ENCODE data around the gene SBF1. TPM values are rescaled to one million over a fixed set of nuclear protein-coding genes. Genes with fewer than 3 reads are reported as not detected.

SBF1 gene
- total and polyA plus RNA-seq, 4 donors = 30.1 to 76.9 (median 34.2) TPM

GRCh38 chr22:50488006-50488677, 13.3 kb upstream of the SBF1 start:
- Histone ChIP-seq H3K36me3 (ENCODE audit: control insufficient read depth in 4 of 4, insufficient read depth in 4 of 4, low read length in 4 of 4) (no peaks in the 10 kb centered on the region), H3K9me3 (ENCODE audit: control insufficient read depth in 4 of 4, insufficient read depth in 3 of 4, low read length in 3 of 4) (no peaks in the 10 kb centered on the region), H3K4me3 (no peak overlapping the region), H3K9ac (ENCODE audit: insufficient read depth in 1 of 2, low read length in 2 of 2) (no peak overlapping the region), H3K27me3 (ENCODE audit: control insufficient read depth in 3 of 3, insufficient read depth in 3 of 3, low read length in 2 of 3) (peaks cover 0 to 10% (median under 1%) of the 10 kb centered on the region in 3 donors), H3K4me1 (ENCODE audit: control insufficient read depth in 5 of 5, insufficient read depth in 5 of 5, low read length in 5 of 5) (no peaks in the 10 kb centered on the region), H3K27ac (ENCODE audit: low read depth in 1 of 2, low read length in 1 of 2) (no peak overlapping the region)
- no peak for DNase-seq
- no peak for TF ChIP-seq CTCF (IDR thresholded peaks at IDR 0.05; ENCODE audit: control extremely low read depth, extremely low read depth)
- 83 to 88% methylated on average over 13 to 18 of the region's 18 CpGs for WGBS, 2 donors
- no peak for ATAC-seq (ENCODE audit: insufficient read depth, low FRiP score)

- 84% methylated on average over 23 of the region's 23 CpGs for WGBS, 2 donors
- H3K4me3 ChIP-seq = no peak overlapping the region
Observed at GRCh38 chr22:50487290-50488005, 12.6 kb upstream of the SBF1 start.

GRCh38 chr22:50486561-50487289, 11.9 kb upstream of the SBF1 start, which contains the start of gene MIOX:
MIOX (plus strand) TSS chr22:50486859; CDS start chr22:50486898, 39 bp downstream.
- H3K9me3 ChIP-seq (ENCODE audit: control insufficient read depth in 4 of 4, insufficient read depth in 3 of 4, low read length in 3 of 4) = no peaks in the 10 kb centered on the region
- no peak for TF ChIP-seq CTCF (IDR thresholded peaks at IDR 0.05; ENCODE audit: control extremely low read depth, extremely low read depth)
- H3K27me3 ChIP-seq (ENCODE audit: control insufficient read depth in 3 of 3, insufficient read depth in 3 of 3, low read length in 2 of 3) = peaks cover 0 to 18% (median 8%) of the 10 kb centered on the region in 3 donors
- H3K36me3 ChIP-seq (ENCODE audit: control insufficient read depth in 4 of 4, insufficient read depth in 4 of 4, low read length in 4 of 4) = no peaks in the 10 kb centered on the region
- H3K9ac ChIP-seq (ENCODE audit: insufficient read depth in 1 of 2, low read length in 2 of 2) = no peak within 1 kb of the TSS
- H3K4me3 ChIP-seq = no peak within 1 kb of the TSS
- H3K4me1 ChIP-seq (ENCODE audit: control insufficient read depth in 5 of 5, insufficient read depth in 5 of 5, low read length in 5 of 5) = peaks cover 0 to 5% (median 0%) of the 10 kb centered on the region in 5 donors
- DNase-seq = no peak
- ATAC-seq (ENCODE audit: insufficient read depth, low FRiP score) = no peak
- H3K27ac ChIP-seq (ENCODE audit: low read depth in 1 of 2, low read length in 1 of 2) = no peak within 1 kb of the TSS
- WGBS, 2 donors = 75 to 83% methylated on average over 23 of the region's 23 CpGs

More at GRCh38 chr22:50487290-50488005, 12.6 kb upstream of the SBF1 start:
- Histone ChIP-seq H3K9me3 (ENCODE audit: control insufficient read depth in 4 of 4, insufficient read depth in 3 of 4, low read length in 3 of 4) (no peaks in the 10 kb centered on the region), H3K27ac (ENCODE audit: low read depth in 1 of 2, low read length in 1 of 2) (no peak overlapping the region), H3K27me3 (ENCODE audit: control insufficient read depth in 3 of 3, insufficient read depth in 3 of 3, low read length in 2 of 3) (peaks cover 0 to 14% (median 4%) of the 10 kb centered on the region in 3 donors), H3K36me3 (ENCODE audit: control insufficient read depth in 4 of 4, insufficient read depth in 4 of 4, low read length in 4 of 4) (no peaks in the 10 kb centered on the region), H3K9ac (ENCODE audit: insufficient read depth in 1 of 2, low read length in 2 of 2) (no peak overlapping the region), H3K4me1 (ENCODE audit: control insufficient read depth in 5 of 5, insufficient read depth in 5 of 5, low read length in 5 of 5) (no peaks in the 10 kb centered on the region)
- DNase-seq (no peak), ATAC-seq (ENCODE audit: insufficient read depth, low FRiP score) (no peak)
- no peak for TF ChIP-seq CTCF (IDR thresholded peaks at IDR 0.05; ENCODE audit: control extremely low read depth, extremely low read depth)
